A549 (cell line): Measurements from ENCODE around the gene DERA. TPM values are rescaled to one million over a fixed set of nuclear protein-coding genes. Genes with fewer than 3 reads are reported as not detected.

Experiments used
- ATAC-seq, 2 experiments: fragments of 200-7000 bp in 1 of 2; fragments of >200 bp in 1 of 2; cut with Nextera tagmentation in 1 of 2; cut with Tn5 transposase in 1 of 2; 3 replicates each; pipeline versions ENCODE4 v1.8.0 to v1.9.1; 2018 to 2020; ENCODE audit warnings: mild to moderate bottlenecking in 1 of 2, moderate library complexity in 1 of 2
- CTCF ChIA-PET: fragments of 300-600 bp; sonication (Branson Sonifier 250); formaldehyde crosslinking; extraction: SDS; loops from one replicate; lab custom pipeline; 2021; ENCODE audit warnings: antibody characterized with exemption, inconsistent platforms; lab: Yijun Ruan, JAX
- POLR2A ChIA-PET: fragments of 350-600 bp; formaldehyde crosslinking; extraction: SDS; loops from one replicate; lab custom pipeline; 2021; ENCODE audit warnings: antibody characterized with exemption, inconsistent platforms; lab: Yijun Ruan, JAX
- DNase-seq, 2 experiments: peaks; one replicate each; pipeline versions ENCODE4 v3.0.0 to v3.0.0-alpha.2; 2011 to 2016; ENCODE audit warnings: low read depth in 1 of 2, low spot score in 1 of 2
- FAIRE-seq: peaks from 2 replicates; lab custom pipeline; 2011; peaks lifted over from hg19 to GRCh38; lab: Jason Lieb, UNC
- H3K27ac ChIP-seq, 2 experiments: fragments of >200 bp; sonication (Bioruptor Twin); formaldehyde crosslinking; 3 replicates each; pipeline ENCODE4 v1.5.1; 2016 to 2017
- H3K4me1 ChIP-seq: fragments of >200 bp; sonication (Bioruptor Twin); formaldehyde crosslinking; 3 replicates; pipeline ENCODE4 v1.6.1; 2016
- H3K4me2 ChIP-seq: fragments of >200 bp; sonication (Bioruptor Twin); formaldehyde crosslinking; 3 replicates; pipeline ENCODE4 v1.6.1; 2016
- H3K4me3 ChIP-seq: fragments of >200 bp; sonication (Bioruptor Twin); formaldehyde crosslinking; 3 replicates; pipeline ENCODE4 v1.5.1; 2016
- H3K9me3 ChIP-seq: fragments of >200 bp; sonication (Bioruptor Twin); formaldehyde crosslinking; 3 replicates; pipeline ENCODE4 v1.6.1; 2016
- ATOH8 ChIP-seq: fragments of 250-450 bp; sonication (Bioruptor Pico); IDR thresholded peaks from 2 replicates; pipeline ENCODE4 v1.5.0; 2020; ENCODE audit warnings: low read depth, mild to moderate bottlenecking, moderate library complexity
- CBX2 ChIP-seq: fragments of 200-600 bp; sonication (generic); IDR thresholded peaks from 2 replicates; pipeline ENCODE4 v1.6.1; 2016; ENCODE audit warnings: low read depth, mild to moderate bottlenecking, borderline replicate concordance
- CHD4 ChIP-seq: fragments of 200-600 bp; sonication (generic); IDR thresholded peaks from 2 replicates; pipeline ENCODE4 v1.6.1; 2016; ENCODE audit warnings: antibody characterized with exemption, mild to moderate bottlenecking, borderline replicate concordance
- E2F6 ChIP-seq: IDR thresholded peaks from 2 replicates; pipeline ENCODE4 v1.6.1; 2012; ENCODE audit warnings: low read depth, borderline replicate concordance
- FOSB ChIP-seq: fragments of 250-450 bp; sonication (Bioruptor Pico); IDR thresholded peaks from 2 replicates; pipeline ENCODE4 v1.5.0; 2020; ENCODE audit warnings: mild to moderate bottlenecking, moderate library complexity
- GATA3 ChIP-seq: IDR thresholded peaks from 2 replicates; pipeline ENCODE4 v1.6.1; 2012; ENCODE audit warnings: borderline replicate concordance
- HDAC2 ChIP-seq: fragments of 200-600 bp; sonication (generic); IDR thresholded peaks from 2 replicates; pipeline ENCODE4 v1.6.1; 2016
- HEYL ChIP-seq: fragments of 250-450 bp; sonication (Bioruptor Pico); IDR thresholded peaks from 2 replicates; pipeline ENCODE4 v1.8.0; 2021; ENCODE audit warnings: mild to moderate bottlenecking, moderate library complexity
- HMGXB4 ChIP-seq: fragments of 250-450 bp; sonication (Bioruptor Pico); IDR thresholded peaks from 2 replicates; pipeline ENCODE4 v1.5.0; 2021; ENCODE audit warnings: mild to moderate bottlenecking, moderate library complexity, borderline replicate concordance
- HOXA7 ChIP-seq: fragments of 250-450 bp; sonication (Bioruptor Pico); IDR thresholded peaks from 2 replicates; pipeline ENCODE4 v1.5.0; 2020; ENCODE audit warnings: mild to moderate bottlenecking, moderate library complexity
- HOXB5 ChIP-seq: fragments of 250-450 bp; sonication (Bioruptor Pico); IDR thresholded peaks from 2 replicates; pipeline ENCODE4 v1.5.0; 2020; ENCODE audit warnings: mild to moderate bottlenecking, moderate library complexity
- JUN ChIP-seq, 2 experiments: fragments of >200 bp; sonication (Bioruptor Twin); formaldehyde crosslinking; IDR thresholded peaks; 2 replicates in 1 of 2; 3 replicates in 1 of 2; pipeline ENCODE4 v1.6.1; 2016 to 2017
- KDM5A ChIP-seq: fragments of 200-600 bp; sonication (generic); IDR thresholded peaks from 2 replicates; pipeline ENCODE4 v1.6.1; 2016; ENCODE audit warnings: antibody characterized with exemption, mild to moderate bottlenecking
- MAX ChIP-seq: IDR thresholded peaks from 2 replicates; pipeline ENCODE4 v1.6.1; 2012
- PBX3 ChIP-seq: IDR thresholded peaks from 2 replicates; pipeline ENCODE4 v1.6.1; 2012
- POLR2A ChIP-seq: IDR thresholded peaks from 2 replicates; pipeline ENCODE4 v1.6.1; 2012; ENCODE audit warnings: mild to moderate bottlenecking, low read length
- RAD21 ChIP-seq, 2 experiments: fragments of >200 bp in 1 of 2; sonication (Bioruptor Twin) in 1 of 2; formaldehyde crosslinking in 1 of 2; IDR thresholded peaks in 1 of 2; conservative IDR thresholded peaks in 1 of 2; 2 replicates in 1 of 2; 3 replicates in 1 of 2; pipeline ENCODE4 v1.6.1; 2012 to 2018; ENCODE audit warnings: inconsistent platforms in 1 of 2
- RFX5 ChIP-seq: fragments of 450-650 bp; IDR thresholded peaks from 2 replicates; pipeline ENCODE4 v1.7.1; 2014; ENCODE audit warnings: antibody characterized with exemption, mild to moderate bottlenecking, moderate library complexity
- ZFP36 ChIP-seq: fragments of 450-650 bp; IDR thresholded peaks from 2 replicates; pipeline ENCODE4 v1.6.1; 2014; ENCODE audit warnings: borderline replicate concordance; ENCODE audit not compliant: partially characterized antibody
- WGBS: methylation state at CpG from one replicate; pipeline ENCODE4 v1.1.6; 2017; ENCODE audit errors: missing lambda C conversion rate; 5-methylcytosine and 5-hydroxymethylcytosine counted together
- polyA plus RNA-seq, 4 experiments: library from polyadenylated mRNA; depleted of rRNA in 3 of 4; stranded (reverse); fragments of >200 nt; fragmentation: RNase III in 1 of 4; extraction: RNeasy Plus Mini Kit Qiagen cat#74134 plus additional on column Dnase treatment in 1 of 4; gene quantifications; 2 replicates in 3 of 4; 3 replicates in 1 of 4; pipeline ENCODE4 v1.2.3, GENCODE V29; 2011 to 2017
- TF ChIP-seq, protein P1 (sequence below): fragments of 450-650 bp; IDR thresholded peaks from 2 replicates; pipeline ENCODE4 v1.6.1; 2014; ENCODE audit warnings: antibody characterized with exemption
- TF ChIP-seq, protein P2 (sequence below): fragments of 150-350 bp; IDR thresholded peaks from 2 replicates; pipeline ENCODE4 v1.6.1; 2014; ENCODE audit warnings: low read depth, mild to moderate bottlenecking, low read length
- TF ChIP-seq, protein P3 (sequence below): fragments of >200 bp; sonication (Bioruptor Twin); formaldehyde crosslinking; IDR thresholded peaks from 3 replicates; pipeline ENCODE4 v1.5.1; 2016

Gene DERA
- polyA plus RNA-seq, 2 of the 4 experiments (the other 2 are of a cell fraction), result 45.2 to 65.0 TPM

GRCh38 chr12:16021026-16021425, 109.9 kb downstream of the DERA start:
- FAIRE-seq, result no peak

GRCh38 chr12:16021676-16022075, 110.5 kb downstream of the DERA start:
- POLR2A ChIA-PET, result no interaction called here
- H3K4me1 ChIP-seq, result no peaks in the 10 kb centered on the region
- CTCF ChIA-PET, result no interaction called here
- FAIRE-seq, result no peak
- DNase-seq, result no peak
- no peak for TF ChIP-seq KDM5A
- TF ChIP-seq, protein P1, sequence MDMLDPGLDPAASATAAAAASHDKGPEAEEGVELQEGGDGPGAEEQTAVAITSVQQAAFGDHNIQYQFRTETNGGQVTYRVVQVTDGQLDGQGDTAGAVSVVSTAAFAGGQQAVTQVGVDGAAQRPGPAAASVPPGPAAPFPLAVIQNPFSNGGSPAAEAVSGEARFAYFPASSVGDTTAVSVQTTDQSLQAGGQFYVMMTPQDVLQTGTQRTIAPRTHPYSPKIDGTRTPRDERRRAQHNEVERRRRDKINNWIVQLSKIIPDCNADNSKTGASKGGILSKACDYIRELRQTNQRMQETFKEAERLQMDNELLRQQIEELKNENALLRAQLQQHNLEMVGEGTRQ, result no peak
- no peak for TF ChIP-seq GATA3
- no peak for TF ChIP-seq CHD4
- no peak for TF ChIP-seq JUN (IDR thresholded peaks at IDR 0.05)
- TF ChIP-seq, all 56 proteins: peak for 0
- no peak for ATAC-seq
- H3K9me3 ChIP-seq, result no peaks in the 10 kb centered on the region
- no peak overlapping the region for H3K27ac ChIP-seq
- no peak overlapping the region for H3K4me3 ChIP-seq
- 98% methylated on average over 2 of the region's 2 CpGs for WGBS
- H3K4me2 ChIP-seq, result no peak overlapping the region

More at GRCh38 chr12:16021026-16021425, 109.9 kb downstream of the DERA start:
- H3K9me3 ChIP-seq, result no peaks in the 10 kb centered on the region
- TF ChIP-seq ZFP36 (peak; percentile 45), HOXA7 (CRISPR knock-in tag) (no peak)
- CTCF ChIA-PET, result no interaction called here
- no peaks in the 10 kb centered on the region for H3K4me1 ChIP-seq
- H3K4me3 ChIP-seq, result no peak overlapping the region
- no peak for DNase-seq
- no peak overlapping the region for H3K4me2 ChIP-seq
- no peak for ATAC-seq
- POLR2A ChIA-PET, result no interaction called here
- 88% methylated on average over 1 of the region's 1 CpG for WGBS
- no peak overlapping the region for H3K27ac ChIP-seq

GRCh38 chr12:16027002-16027401, 115.9 kb downstream of the DERA start:
- no peak overlapping the region for H3K4me2 ChIP-seq
- CTCF ChIA-PET, result no interaction called here
- POLR2A ChIA-PET, result no interaction called here
- no peak overlapping the region for H3K27ac ChIP-seq
- 84% methylated on average over 2 of the region's 2 CpGs for WGBS
- DNase-seq, result no peak
- TF ChIP-seq RAD21 (conservative IDR thresholded peaks at IDR 0.05 in 1 of 2, IDR thresholded peaks at IDR 0.05 in 1 of 2) (no peak), HOXB5 (CRISPR knock-in tag) (no peak), ATOH8 (CRISPR knock-in tag) (no peak)
- TF ChIP-seq, all 56 proteins: peak for 0
- ATAC-seq (no peak), FAIRE-seq (no peak)
- Histone ChIP-seq H3K4me3 (no peak overlapping the region), H3K4me1 (no peaks in the 10 kb centered on the region), H3K9me3 (no peaks in the 10 kb centered on the region)

DNA sequence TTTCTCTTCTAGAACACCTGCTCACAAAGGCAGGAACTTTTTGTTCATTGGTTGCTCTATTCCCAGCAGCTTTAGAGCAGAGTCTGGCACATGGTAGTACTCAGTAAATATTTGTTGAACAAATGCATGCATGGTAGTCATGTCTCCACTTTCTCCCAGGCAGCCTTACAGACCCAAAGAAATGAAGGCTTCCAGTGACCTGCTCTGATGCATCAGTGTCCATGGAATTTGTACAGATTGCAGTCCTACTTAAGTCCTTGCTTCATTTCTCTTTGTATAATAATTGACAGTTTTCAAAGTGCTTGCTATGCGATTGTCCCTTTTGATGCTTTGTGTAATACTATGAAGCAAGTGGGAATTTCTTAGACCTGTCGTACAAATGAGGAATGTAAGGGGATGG, 119.6 kb downstream of the DERA start:
- Histone ChIP-seq H3K4me1 (no peaks in the 10 kb centered on the region), H3K4me2 (no peak overlapping the region), H3K9me3 (no peaks in the 10 kb centered on the region), H3K27ac (no peak overlapping the region), H3K4me3 (no peak overlapping the region)
- CTCF ChIA-PET, result interaction anchor here (1.3 kb wide), 1 partner anchor 82 kb away, joined by 3 read pairs; no protein-coding TSS in a partner anchor
- no peak for FAIRE-seq
- POLR2A ChIA-PET, result no interaction called here
- no peak for ATAC-seq
- DNase-seq, result no peak
- WGBS, result 86% methylated on average over 2 of the region's 2 CpGs
- no peak for TF ChIP-seq HEYL (CRISPR knock-in tag)
- TF ChIP-seq HOXB5 (CRISPR knock-in tag), result no peak
- no peak for TF ChIP-seq HOXA7 (CRISPR knock-in tag)
- TF ChIP-seq CBX2, result no peak
- TF ChIP-seq E2F6, result no peak
- TF ChIP-seq, protein P2, sequence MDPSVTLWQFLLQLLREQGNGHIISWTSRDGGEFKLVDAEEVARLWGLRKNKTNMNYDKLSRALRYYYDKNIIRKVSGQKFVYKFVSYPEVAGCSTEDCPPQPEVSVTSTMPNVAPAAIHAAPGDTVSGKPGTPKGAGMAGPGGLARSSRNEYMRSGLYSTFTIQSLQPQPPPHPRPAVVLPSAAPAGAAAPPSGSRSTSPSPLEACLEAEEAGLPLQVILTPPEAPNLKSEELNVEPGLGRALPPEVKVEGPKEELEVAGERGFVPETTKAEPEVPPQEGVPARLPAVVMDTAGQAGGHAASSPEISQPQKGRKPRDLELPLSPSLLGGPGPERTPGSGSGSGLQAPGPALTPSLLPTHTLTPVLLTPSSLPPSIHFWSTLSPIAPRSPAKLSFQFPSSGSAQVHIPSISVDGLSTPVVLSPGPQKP, result no peak
- TF ChIP-seq RAD21 (conservative IDR thresholded peaks at IDR 0.05 in 1 of 2, IDR thresholded peaks at IDR 0.05 in 1 of 2), result no peak
- no peak for TF ChIP-seq RFX5
- TF ChIP-seq HMGXB4 (CRISPR knock-in tag), result no peak
- TF ChIP-seq FOSB, result no peak
- no peak for TF ChIP-seq POLR2A
- TF ChIP-seq MAX, result no peak
- no peak for TF ChIP-seq HDAC2
- TF ChIP-seq, protein P3, sequence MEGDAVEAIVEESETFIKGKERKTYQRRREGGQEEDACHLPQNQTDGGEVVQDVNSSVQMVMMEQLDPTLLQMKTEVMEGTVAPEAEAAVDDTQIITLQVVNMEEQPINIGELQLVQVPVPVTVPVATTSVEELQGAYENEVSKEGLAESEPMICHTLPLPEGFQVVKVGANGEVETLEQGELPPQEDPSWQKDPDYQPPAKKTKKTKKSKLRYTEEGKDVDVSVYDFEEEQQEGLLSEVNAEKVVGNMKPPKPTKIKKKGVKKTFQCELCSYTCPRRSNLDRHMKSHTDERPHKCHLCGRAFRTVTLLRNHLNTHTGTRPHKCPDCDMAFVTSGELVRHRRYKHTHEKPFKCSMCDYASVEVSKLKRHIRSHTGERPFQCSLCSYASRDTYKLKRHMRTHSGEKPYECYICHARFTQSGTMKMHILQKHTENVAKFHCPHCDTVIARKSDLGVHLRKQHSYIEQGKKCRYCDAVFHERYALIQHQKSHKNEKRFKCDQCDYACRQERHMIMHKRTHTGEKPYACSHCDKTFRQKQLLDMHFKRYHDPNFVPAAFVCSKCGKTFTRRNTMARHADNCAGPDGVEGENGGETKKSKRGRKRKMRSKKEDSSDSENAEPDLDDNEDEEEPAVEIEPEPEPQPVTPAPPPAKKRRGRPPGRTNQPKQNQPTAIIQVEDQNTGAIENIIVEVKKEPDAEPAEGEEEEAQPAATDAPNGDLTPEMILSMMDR, result no peak
- TF ChIP-seq PBX3, result no peak
